Keratinocyte (primary cell): ENCODE data around the gene TMEM138. TPM values are rescaled to one million over a fixed set of nuclear protein-coding genes. Genes with fewer than 3 reads are reported as not detected.
A peak's percentile ranks its signal among the peaks of the same experiment; 100 is the strongest.

Experiments used
- DNase-seq: peaks from one replicate; pipeline ENCODE4 v3.0.0-alpha.2; 2011; ENCODE audit warnings: low read depth, missing footprints, low spot score
- FAIRE-seq: peaks from 2 replicates; lab custom pipeline; 2011; peaks lifted over from hg19 to GRCh38; lab: Jason Lieb, UNC
- H2AFZ ChIP-seq: 2 replicates; pipeline ENCODE4 v1.6.0; 2012; ENCODE audit warnings: low read length, control low read depth, inconsistent platforms; ENCODE audit not compliant: control insufficient read depth
- H3K27ac ChIP-seq: 2 replicates; pipeline ENCODE4 v1.5.1; 2011; ENCODE audit warnings: low read length; ENCODE audit not compliant: control insufficient read depth, insufficient read depth
- H3K27me3 ChIP-seq: 3 replicates; pipeline ENCODE4 v1.6.0; 2011; ENCODE audit warnings: low read length; ENCODE audit not compliant: control insufficient read depth, insufficient read depth; ENCODE audit errors: extremely low read depth
- H3K36me3 ChIP-seq, 2 experiments: 2 replicates in 1 of 2; 3 replicates in 1 of 2; pipeline ENCODE4 v1.5.1; 2011; ENCODE audit warnings: low read length in 2 of 2, mild to moderate bottlenecking in 1 of 2; ENCODE audit not compliant: control insufficient read depth in 2 of 2, insufficient read depth in 2 of 2; ENCODE audit errors: extremely low read depth in 1 of 2
- H3K4me1 ChIP-seq: 3 replicates; pipeline ENCODE4 v1.5.1; 2011; ENCODE audit warnings: low read length; ENCODE audit not compliant: control insufficient read depth, insufficient read depth; ENCODE audit errors: extremely low read depth
- H3K4me2 ChIP-seq: 3 replicates; pipeline ENCODE4 v1.6.0; 2011; ENCODE audit warnings: low read depth, low read length; ENCODE audit not compliant: control insufficient read depth, insufficient read depth; ENCODE audit errors: extremely low read depth
- H3K4me3 ChIP-seq, 3 experiments: fragments of 200-600 bp in 1 of 3; sonication (generic) in 1 of 3; 2 replicates in 2 of 3; 3 replicates in 1 of 3; pipeline ENCODE4 v1.5.1; 2011 to 2016; ENCODE audit warnings: low read length in 3 of 3, mild to moderate bottlenecking in 3 of 3, control low read depth in 2 of 3, inconsistent platforms in 1 of 3, low read depth in 1 of 3, mixed read lengths in 1 of 3, mixed run types in 1 of 3, moderate library complexity in 1 of 3; ENCODE audit not compliant: control insufficient read depth in 2 of 3, insufficient read depth in 2 of 3; ENCODE audit errors: extremely low read depth in 1 of 3
- H3K79me2 ChIP-seq: 2 replicates; pipeline ENCODE4 v1.6.0; 2012; ENCODE audit warnings: low read length; ENCODE audit not compliant: control insufficient read depth, insufficient read depth
- H3K9ac ChIP-seq: 3 replicates; pipeline ENCODE4 v1.6.0; 2011; ENCODE audit warnings: low read length; ENCODE audit not compliant: control insufficient read depth, insufficient read depth; ENCODE audit errors: extremely low read depth
- H3K9me1 ChIP-seq: 3 replicates; pipeline ENCODE4 v1.6.0; 2011; ENCODE audit warnings: low read length; ENCODE audit not compliant: control insufficient read depth, insufficient read depth; ENCODE audit errors: extremely low read depth
- H3K9me3 ChIP-seq: 2 replicates; pipeline ENCODE4 v1.5.1; 2012; ENCODE audit warnings: low read depth, low read length; ENCODE audit not compliant: control insufficient read depth
- H4K20me1 ChIP-seq: 3 replicates; pipeline ENCODE4 v1.6.0; 2011; ENCODE audit warnings: low read length; ENCODE audit not compliant: control insufficient read depth, insufficient read depth; ENCODE audit errors: extremely low read depth
- CTCF ChIP-seq, 3 experiments: IDR thresholded peaks in 1 of 3; conservative IDR thresholded peaks in 1 of 3; optimal IDR thresholded peaks in 1 of 3; 2 replicates in 2 of 3; 3 replicates in 1 of 3; pipeline versions ENCODE3 to v1.5.1; 2011; ENCODE audit warnings: low read length in 3 of 3, mild to moderate bottlenecking in 3 of 3, moderate library complexity in 2 of 3, control low read depth in 1 of 3, inconsistent platforms in 1 of 3; ENCODE audit not compliant: insufficient read depth in 2 of 3; ENCODE audit errors: extremely low read depth in 1 of 3
- EZH2 ChIP-seq: IDR thresholded peaks from one replicate; pipeline ENCODE4 v1.6.1; 2012; ENCODE audit warnings: inconsistent platforms, mild to moderate bottlenecking, low read length, moderate library complexity
- dilution Hi-C: fragments of 300-500 bp; cut with MboI; formaldehyde crosslinking; loops from one replicate; pipeline ENCODE4 v1.7.0; 2020; ENCODE audit warnings: low sequenced_read_pairs; ENCODE audit not compliant: extremely low pct_ligation_motif_present
- polyA plus RNA-seq, 5 experiments: library from polyadenylated mRNA; depleted of rRNA in 3 of 5; stranded (reverse) in 3 of 5; stranded (forward) in 1 of 5; unstranded in 1 of 5; fragments of >200 nt; gene quantifications; 1 replicate in 1 of 5; 2 replicates in 3 of 5; 3 replicates in 1 of 5; pipeline versions ENCODE4 v1.2.1 to v1.2.3, GENCODE V29; 2011 to 2012; ENCODE audit warnings: missing spikeins in 2 of 5, low read depth in 1 of 5, low replicate concordance in 1 of 5

Gene TMEM138
- polyA plus RNA-seq, 1 donor (not counting 4 experiments of a cell fraction or from before 2014, with no cell fraction given), result 85.4 TPM

GRCh38 chr11:61359516-61359915 is 2.7 kb upstream of the TMEM138 start:
- FAIRE-seq, result no peak
- TF ChIP-seq EZH2, result no peak
- no peak for TF ChIP-seq CTCF (optimal IDR thresholded peaks at IDR 0.05 in 1 of 3, IDR thresholded peaks at IDR 0.05 in 1 of 3, conservative IDR thresholded peaks at IDR 0.05 in 1 of 3; ENCODE audit: extremely low read depth in 1 of 3, insufficient read depth in 2 of 3, low read length in 3 of 3)
- Histone ChIP-seq H3K9me1 (no peaks in the 10 kb centered on the region), H3K4me3 (no peak overlapping the region), H3K36me3 (peaks cover 7 to 15% of the 10 kb centered on the region in 2 experiments), H3K27ac (no peak overlapping the region), H3K9ac (no peak overlapping the region), H3K9me3 (no peaks in the 10 kb centered on the region), H4K20me1 (no peaks in the 10 kb centered on the region), H3K4me1 (peaks cover 13% of the 10 kb centered on the region), H3K79me2 (peaks cover 35% of the 10 kb centered on the region), H3K4me2 (no peak overlapping the region), H3K27me3 (no peaks in the 10 kb centered on the region), H2AFZ (no peak overlapping the region)
- DNase-seq, result no peak
- dilution Hi-C loops, result no loop called here

GRCh38 chr11:61361237-61361740 is 885 bp upstream of the TMEM138 start:
- peaks cover 14 to 23% of the 10 kb centered on the region in 2 experiments for H3K36me3 ChIP-seq
- H3K9me1 ChIP-seq, result no peaks in the 10 kb centered on the region
- peak overlapping the region; percentile 100 for H2AFZ ChIP-seq
- H3K9ac ChIP-seq, result peak overlapping the region; percentile 98
- no peak for TF ChIP-seq EZH2
- TF ChIP-seq CTCF (optimal IDR thresholded peaks at IDR 0.05 in 1 of 3, IDR thresholded peaks at IDR 0.05 in 1 of 3, conservative IDR thresholded peaks at IDR 0.05 in 1 of 3; ENCODE audit: extremely low read depth in 1 of 3, insufficient read depth in 2 of 3, low read length in 3 of 3), result no peak
- H4K20me1 ChIP-seq, result no peaks in the 10 kb centered on the region
- DNase-seq (no peak), FAIRE-seq (no peak)
- peak overlapping the region; percentile 84 for H3K27ac ChIP-seq
- H3K9me3 ChIP-seq, result no peaks in the 10 kb centered on the region
- dilution Hi-C loops, result no loop called here
- H3K79me2 ChIP-seq, result peaks cover 36% of the 10 kb centered on the region
- H3K27me3 ChIP-seq, result no peaks in the 10 kb centered on the region
- peaks cover 17% of the 10 kb centered on the region for H3K4me1 ChIP-seq
- H3K4me2 ChIP-seq, result peak overlapping the region; percentile 88
- H3K4me3 ChIP-seq, result peak overlapping the region; percentile 56 to 71 (median 70)
